HFF-Myc (cell line): ENCODE measurements around the gene RAP1A.

Experiments
- DNase-seq: peaks from one replicate; pipeline ENCODE4 v3.0.0-alpha.2; 2011; ENCODE audit warnings: low read depth; ENCODE audit errors: extremely low read depth
- H3K4me3 ChIP-seq: replicated peaks from 2 replicates; pipeline ENCODE4 v1.5.1; 2011; ENCODE audit warnings: low read depth, mild to moderate bottlenecking, control low read depth, low read length
- CTCF ChIP-seq: IDR thresholded peaks from 2 replicates; pipeline ENCODE4 v1.5.1; 2012; ENCODE audit warnings: mild to moderate bottlenecking, low read depth, low read length, control low read depth; ENCODE audit errors: missing control alignments

The RAP1A gene

GRCh38 chr1:111597426-111597825 is 22.2 kb upstream of the RAP1A start:
- H3K4me3 ChIP-seq = no peak overlapping the region
- DNase-seq = no peak
- no peak for TF ChIP-seq CTCF

GRCh38 chr1:111598544-111598943 is 21.0 kb upstream of the RAP1A start:
- no peak for DNase-seq
- no peak for TF ChIP-seq CTCF
- no peak overlapping the region for H3K4me3 ChIP-seq

GRCh38 chr1:111599781-111600693 is 19.6 kb upstream of the RAP1A start:
- TF ChIP-seq CTCF = no peak
- no peak for DNase-seq

GRCh38 chr1:111600886-111601386 is 18.7 kb upstream of the RAP1A start:
- no peak overlapping the region for H3K4me3 ChIP-seq
- DNase-seq = no peak
- TF ChIP-seq CTCF = no peak

More at GRCh38 chr1:111599781-111600693, 19.6 kb upstream of the RAP1A start:
- H3K4me3 ChIP-seq = no peak overlapping the region

- TF ChIP-seq CTCF = no peak
- no peak for DNase-seq
- no peak overlapping the region for H3K4me3 ChIP-seq
Observed at GRCh38 chr1:111602302-111602701, 17.3 kb upstream of the RAP1A start.

GRCh38 chr1:111602974-111603373 is 16.6 kb upstream of the RAP1A start:
- DNase-seq = no peak
- no peak for TF ChIP-seq CTCF
- no peak overlapping the region for H3K4me3 ChIP-seq
